GM18867 (cell line): Measurements from ENCODE around the gene ACACA.

Experiments used
- ATAC-seq: cut with Tn5 transposase; IDR thresholded peaks from one replicate; pipeline ENCODE4 v1.9.1; 2021; ENCODE audit warnings: mild to moderate bottlenecking, moderate library complexity; ENCODE audit not compliant: unreplicated experiment

The ACACA gene

GRCh38 chr17:37299257-37299980, 107.2 kb downstream of the ACACA start:
- no peak for ATAC-seq

- no peak for ATAC-seq
Observed at GRCh38 chr17:37295888-37296287, 110.7 kb downstream of the ACACA start.

- ATAC-seq = no peak
Observed at GRCh38 chr17:37294888-37295287, 111.7 kb downstream of the ACACA start.

- no peak for ATAC-seq
Observed at GRCh38 chr17:37293770-37294169, 112.9 kb downstream of the ACACA start.

- no peak for ATAC-seq
Observed at GRCh38 chr17:37292429-37293139, 114.1 kb downstream of the ACACA start.

GRCh38 chr17:37291351-37291750, 115.3 kb downstream of the ACACA start:
- no peak for ATAC-seq

GRCh38 chr17:37286430-37286829, 120.2 kb downstream of the ACACA start:
- no peak for ATAC-seq

GRCh38 chr17:37284191-37284590, 122.4 kb downstream of the ACACA start:
- ATAC-seq = no peak

- ATAC-seq = no peak
Observed at GRCh38 chr17:37283414-37283961, 123.1 kb downstream of the ACACA start.

- ATAC-seq = no peak
Observed at GRCh38 chr17:37280841-37281240, 125.8 kb downstream of the ACACA start.

GRCh38 chr17:37278247-37278894, 128.3 kb downstream of the ACACA start:
- ATAC-seq = no peak

- no peak for ATAC-seq
Observed at GRCh38 chr17:37276475-37276874, 130.2 kb downstream of the ACACA start.

GRCh38 chr17:37274461-37274860, 132.2 kb downstream of the ACACA start:
- ATAC-seq = no peak

GRCh38 chr17:37273409-37274051, 133.1 kb downstream of the ACACA start:
- ATAC-seq = no peak

GRCh38 chr17:37265446-37266173, 141.0 kb downstream of the ACACA start:
- ATAC-seq = no peak

GRCh38 chr17:37261286-37261685, 145.3 kb downstream of the ACACA start:
- ATAC-seq = no peak

GRCh38 chr17:37259030-37259735, 147.5 kb downstream of the ACACA start:
- ATAC-seq = no peak

- ATAC-seq = no peak
Observed at GRCh38 chr17:37256627-37257026, 150.0 kb downstream of the ACACA start.

- ATAC-seq = no peak
Observed at GRCh38 chr17:37255432-37255831, 151.2 kb downstream of the ACACA start.

GRCh38 chr17:37247825-37248224, 158.8 kb downstream of the ACACA start:
- ATAC-seq = no peak
